ENCODE data around the gene MRE11.

- TF ChIP-seq, protein P1, sequence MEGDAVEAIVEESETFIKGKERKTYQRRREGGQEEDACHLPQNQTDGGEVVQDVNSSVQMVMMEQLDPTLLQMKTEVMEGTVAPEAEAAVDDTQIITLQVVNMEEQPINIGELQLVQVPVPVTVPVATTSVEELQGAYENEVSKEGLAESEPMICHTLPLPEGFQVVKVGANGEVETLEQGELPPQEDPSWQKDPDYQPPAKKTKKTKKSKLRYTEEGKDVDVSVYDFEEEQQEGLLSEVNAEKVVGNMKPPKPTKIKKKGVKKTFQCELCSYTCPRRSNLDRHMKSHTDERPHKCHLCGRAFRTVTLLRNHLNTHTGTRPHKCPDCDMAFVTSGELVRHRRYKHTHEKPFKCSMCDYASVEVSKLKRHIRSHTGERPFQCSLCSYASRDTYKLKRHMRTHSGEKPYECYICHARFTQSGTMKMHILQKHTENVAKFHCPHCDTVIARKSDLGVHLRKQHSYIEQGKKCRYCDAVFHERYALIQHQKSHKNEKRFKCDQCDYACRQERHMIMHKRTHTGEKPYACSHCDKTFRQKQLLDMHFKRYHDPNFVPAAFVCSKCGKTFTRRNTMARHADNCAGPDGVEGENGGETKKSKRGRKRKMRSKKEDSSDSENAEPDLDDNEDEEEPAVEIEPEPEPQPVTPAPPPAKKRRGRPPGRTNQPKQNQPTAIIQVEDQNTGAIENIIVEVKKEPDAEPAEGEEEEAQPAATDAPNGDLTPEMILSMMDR (IDR thresholded peaks at IDR 0.05) = no peak
- TF ChIP-seq POLR2A (IDR thresholded peaks at IDR 0.05) = no peak
These were observed 95.5 kb downstream of the MRE11 start for GRCh38 chr11:94398101-94398500.
